Gastrocnemius medialis (tissue), 4 donors: ENCODE results near the gene PCDH9.

Experiments
- POLR2A ChIP-seq, 2 donors: fragments of 450-650 bp; IDR thresholded peaks; one replicate each; pipeline ENCODE4 v1.6.1; 2017; ENCODE audit warnings: antibody characterized with exemption in 2 of 2, mild to moderate bottlenecking in 2 of 2, moderate library complexity in 2 of 2
- TF ChIP-seq, protein P1 (sequence below), 5 experiments: fragments of 450-650 bp in 3 of 5; fragments of 200-600 bp in 2 of 5; sonication (generic) in 2 of 5; IDR thresholded peaks in 4 of 5; conservative IDR thresholded peaks in 1 of 5; 1 replicate in 4 of 5; 2 replicates in 1 of 5; pipeline ENCODE4 v1.5.1; 2016 to 2019; ENCODE audit warnings: antibody characterized with exemption in 5 of 5, mild to moderate bottlenecking in 3 of 5, moderate library complexity in 3 of 5

DNA sequence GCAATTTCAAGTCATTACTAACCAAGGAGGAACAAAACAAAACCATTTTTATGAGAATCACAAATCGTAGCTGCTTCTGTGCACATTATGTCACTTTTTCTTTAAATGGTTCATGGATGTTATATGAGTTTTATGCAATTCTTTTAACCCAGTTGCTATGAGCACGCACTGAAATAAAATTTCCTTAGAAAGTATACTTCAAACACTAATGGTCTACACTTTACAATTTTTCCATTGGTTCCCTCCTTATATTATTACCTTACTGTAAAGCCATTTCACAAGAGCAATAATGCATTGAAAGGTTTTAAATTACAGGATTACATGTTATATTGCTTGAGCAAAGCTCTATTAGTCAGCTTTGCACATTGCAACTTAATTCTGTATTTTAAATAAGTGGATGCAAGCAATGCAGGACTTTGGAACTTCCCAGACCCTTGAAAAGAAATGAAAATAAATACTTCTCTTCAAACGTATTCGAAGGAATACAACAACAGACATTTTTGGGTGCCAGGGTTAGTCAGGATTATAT, 318.7 kb downstream of the PCDH9 start:
- TF ChIP-seq, protein P1, sequence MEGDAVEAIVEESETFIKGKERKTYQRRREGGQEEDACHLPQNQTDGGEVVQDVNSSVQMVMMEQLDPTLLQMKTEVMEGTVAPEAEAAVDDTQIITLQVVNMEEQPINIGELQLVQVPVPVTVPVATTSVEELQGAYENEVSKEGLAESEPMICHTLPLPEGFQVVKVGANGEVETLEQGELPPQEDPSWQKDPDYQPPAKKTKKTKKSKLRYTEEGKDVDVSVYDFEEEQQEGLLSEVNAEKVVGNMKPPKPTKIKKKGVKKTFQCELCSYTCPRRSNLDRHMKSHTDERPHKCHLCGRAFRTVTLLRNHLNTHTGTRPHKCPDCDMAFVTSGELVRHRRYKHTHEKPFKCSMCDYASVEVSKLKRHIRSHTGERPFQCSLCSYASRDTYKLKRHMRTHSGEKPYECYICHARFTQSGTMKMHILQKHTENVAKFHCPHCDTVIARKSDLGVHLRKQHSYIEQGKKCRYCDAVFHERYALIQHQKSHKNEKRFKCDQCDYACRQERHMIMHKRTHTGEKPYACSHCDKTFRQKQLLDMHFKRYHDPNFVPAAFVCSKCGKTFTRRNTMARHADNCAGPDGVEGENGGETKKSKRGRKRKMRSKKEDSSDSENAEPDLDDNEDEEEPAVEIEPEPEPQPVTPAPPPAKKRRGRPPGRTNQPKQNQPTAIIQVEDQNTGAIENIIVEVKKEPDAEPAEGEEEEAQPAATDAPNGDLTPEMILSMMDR (IDR thresholded peaks at IDR 0.05 in 4 of 5, conservative IDR thresholded peaks at IDR 0.05 in 1 of 5), result no peak
- no peak for TF ChIP-seq POLR2A (IDR thresholded peaks at IDR 0.05)
